Colonic mucosa (tissue), 4 donors: ENCODE results near the gene SLC12A3. TPM values are rescaled to one million over a fixed set of nuclear protein-coding genes. Genes with fewer than 3 reads are reported as not detected.

Experiments
- DNase-seq: peaks from one replicate; pipeline ENCODE4 v3.0.0-alpha.2; 2020
- H3K27ac ChIP-seq: fragments of 200-600 bp; one replicate; pipeline ENCODE4 v1.8.0; 2021
- H3K27me3 ChIP-seq: fragments of 200-600 bp; one replicate; pipeline ENCODE4 v1.8.0; 2021
- H3K36me3 ChIP-seq: fragments of 200-600 bp; one replicate; pipeline ENCODE4 v1.8.0; 2021
- H3K4me1 ChIP-seq: fragments of 200-600 bp; one replicate; pipeline ENCODE4 v1.8.0; 2021; ENCODE audit warnings: mild to moderate bottlenecking
- H3K4me3 ChIP-seq: fragments of 200-600 bp; one replicate; pipeline ENCODE4 v1.8.0; 2021
- H3K9ac ChIP-seq, 2 donors: one replicate each; pipeline ENCODE4 v1.7.0; 2013; ENCODE audit warnings: control low read depth in 2 of 2, low read depth in 2 of 2, low read length in 2 of 2
- H3K9me3 ChIP-seq: fragments of 200-600 bp; one replicate; pipeline ENCODE4 v1.8.0; 2021
- intact Hi-C: fragments of 100-400 bp; cut with DNase I; formaldehyde crosslinking; loops from one replicate; pipeline ENCODE4 v1.14.1; 2022
- total RNA-seq, 2 donors: library from RNA; stranded (reverse); fragmentation: NEBNext Ultra II Directional in 1 of 2; extraction: Animal tissue kit (Norgen Biotek cat#: 25700) in 1 of 2; gene quantifications; one replicate each; pipeline ENCODE4 v1.2.1, GENCODE V29; 2021
- TF ChIP-seq, protein P1 (sequence below): fragments of 200-600 bp; IDR thresholded peaks from one replicate; pipeline ENCODE4 v1.8.0; 2022; ENCODE audit warnings: antibody characterized with exemption, mild to moderate bottlenecking
- donor health status: healthy.
- donor health status: DM: no; HTN: no; CAD: no.
- donor health status: DM: no; HTN: no; CAD: no.

SLC12A3 gene
- total RNA-seq, 2 donors from 2014 or later = not detected

DNA sequence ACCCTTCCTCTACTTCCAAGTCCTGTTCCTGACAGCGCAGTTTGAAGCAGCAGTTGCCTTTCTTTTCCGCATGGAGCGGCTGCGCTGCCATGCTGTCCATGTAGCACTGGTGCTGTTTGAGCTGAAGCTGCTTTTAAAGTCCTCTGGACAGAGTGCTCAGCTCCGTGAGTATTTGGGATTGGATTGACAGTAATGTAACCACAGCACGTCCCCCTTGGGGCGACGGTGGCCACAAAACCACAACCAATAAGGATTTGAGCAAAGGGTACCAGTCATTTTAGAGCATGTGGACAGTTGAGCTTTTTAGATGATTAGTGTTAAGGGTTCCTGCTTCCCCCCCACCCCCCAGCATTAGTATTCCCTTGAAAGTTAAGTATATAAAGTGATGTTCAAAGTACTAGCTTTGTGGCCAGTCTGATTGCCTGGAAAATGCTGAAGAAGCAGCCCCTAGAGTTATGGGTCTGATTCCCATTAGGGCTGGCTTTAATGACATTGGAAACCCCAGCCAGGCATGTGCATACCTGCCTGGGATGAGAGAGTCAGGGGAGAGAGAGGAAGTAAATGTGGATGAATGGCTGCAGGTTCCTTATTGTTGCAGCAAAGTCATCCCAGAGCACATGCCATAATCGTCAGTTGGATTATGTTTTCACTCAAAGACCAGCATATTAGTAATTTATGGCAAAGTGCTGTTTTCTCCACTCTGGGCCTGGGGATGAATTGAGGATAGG, 31.6 kb upstream of the SLC12A3 start:
- Histone ChIP-seq H3K27me3 (no peaks in the 10 kb centered on the region), H3K4me1 (no peaks in the 10 kb centered on the region), H3K27ac (no peak overlapping the region), H3K9ac (no peak overlapping the region), H3K9me3 (no peaks in the 10 kb centered on the region), H3K4me3 (no peak overlapping the region), H3K36me3 (no peaks in the 10 kb centered on the region)
- intact Hi-C loops = no loop called here
- TF ChIP-seq, protein P1, sequence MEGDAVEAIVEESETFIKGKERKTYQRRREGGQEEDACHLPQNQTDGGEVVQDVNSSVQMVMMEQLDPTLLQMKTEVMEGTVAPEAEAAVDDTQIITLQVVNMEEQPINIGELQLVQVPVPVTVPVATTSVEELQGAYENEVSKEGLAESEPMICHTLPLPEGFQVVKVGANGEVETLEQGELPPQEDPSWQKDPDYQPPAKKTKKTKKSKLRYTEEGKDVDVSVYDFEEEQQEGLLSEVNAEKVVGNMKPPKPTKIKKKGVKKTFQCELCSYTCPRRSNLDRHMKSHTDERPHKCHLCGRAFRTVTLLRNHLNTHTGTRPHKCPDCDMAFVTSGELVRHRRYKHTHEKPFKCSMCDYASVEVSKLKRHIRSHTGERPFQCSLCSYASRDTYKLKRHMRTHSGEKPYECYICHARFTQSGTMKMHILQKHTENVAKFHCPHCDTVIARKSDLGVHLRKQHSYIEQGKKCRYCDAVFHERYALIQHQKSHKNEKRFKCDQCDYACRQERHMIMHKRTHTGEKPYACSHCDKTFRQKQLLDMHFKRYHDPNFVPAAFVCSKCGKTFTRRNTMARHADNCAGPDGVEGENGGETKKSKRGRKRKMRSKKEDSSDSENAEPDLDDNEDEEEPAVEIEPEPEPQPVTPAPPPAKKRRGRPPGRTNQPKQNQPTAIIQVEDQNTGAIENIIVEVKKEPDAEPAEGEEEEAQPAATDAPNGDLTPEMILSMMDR = no peak
- DNase-seq = no peak

DNA sequence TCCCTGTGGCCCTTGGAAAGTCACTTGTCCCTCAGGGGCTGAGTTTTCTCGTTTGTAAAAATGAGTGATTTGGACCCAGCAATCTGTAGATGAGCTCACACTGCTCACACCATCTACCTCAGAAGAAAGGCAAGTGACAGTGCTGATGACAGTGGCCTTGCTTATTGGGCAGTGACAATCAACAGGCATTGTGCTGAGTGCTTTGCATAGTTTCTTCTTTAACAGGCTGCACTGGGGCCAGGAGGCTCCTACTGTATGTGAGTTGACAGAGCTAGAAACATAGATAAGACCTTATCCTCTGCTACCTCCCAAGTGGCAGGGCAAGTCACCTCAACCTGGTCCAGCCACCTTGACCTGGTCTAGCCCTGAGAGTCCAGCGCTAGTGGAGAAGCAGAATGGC, 29.7 kb upstream of the SLC12A3 start:
- DNase-seq = no peak
- Histone ChIP-seq H3K36me3 (no peaks in the 10 kb centered on the region), H3K9ac (no peak overlapping the region), H3K27ac (no peak overlapping the region), H3K4me3 (no peak overlapping the region), H3K9me3 (no peaks in the 10 kb centered on the region), H3K27me3 (no peaks in the 10 kb centered on the region), H3K4me1 (no peaks in the 10 kb centered on the region)
- intact Hi-C loops = no loop called here
- TF ChIP-seq, protein P1 = no peak

DNA sequence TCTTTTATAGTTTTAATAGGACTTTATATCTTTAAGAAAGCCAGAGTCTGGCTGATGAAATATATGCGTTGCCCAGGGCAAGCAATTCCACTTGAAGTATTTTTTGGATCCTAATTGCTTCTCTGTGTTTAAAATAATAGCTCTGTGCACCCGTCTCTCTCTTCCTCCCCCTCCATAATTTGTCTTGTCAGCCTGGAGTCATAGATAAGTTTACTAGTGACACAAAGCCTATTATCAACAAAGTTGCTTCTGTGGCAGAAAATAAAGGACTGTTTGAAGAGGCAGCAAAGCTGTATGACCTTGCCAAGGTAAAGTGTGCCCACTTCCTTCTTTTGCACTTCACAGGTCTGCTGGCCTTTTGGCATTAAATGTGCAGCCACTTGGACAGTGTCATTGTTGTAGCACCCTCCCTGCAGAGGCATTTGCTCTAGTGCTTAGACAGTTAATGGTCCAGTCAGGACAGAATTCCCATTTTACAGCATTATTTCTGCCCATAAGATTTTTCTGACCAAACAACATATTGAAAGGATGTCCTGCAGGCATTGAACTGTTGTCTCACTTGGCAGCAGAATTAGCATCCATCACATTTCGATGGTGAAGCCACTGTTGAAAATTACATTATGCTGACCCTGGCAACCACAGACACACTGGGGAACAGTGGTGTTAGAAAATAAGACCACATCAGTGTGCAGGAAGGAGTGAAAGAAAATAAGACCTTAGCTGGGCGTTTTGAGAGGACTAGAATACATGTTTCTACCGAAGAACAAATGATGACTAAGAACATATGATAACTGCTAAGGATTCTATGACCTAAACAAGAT, 28.4 kb upstream of the SLC12A3 start:
- intact Hi-C loops = no loop called here
- DNase-seq = no peak
- Histone ChIP-seq H3K9me3 (no peaks in the 10 kb centered on the region), H3K27ac (no peak overlapping the region), H3K27me3 (no peaks in the 10 kb centered on the region), H3K4me1 (no peaks in the 10 kb centered on the region), H3K36me3 (no peaks in the 10 kb centered on the region), H3K9ac (no peak overlapping the region), H3K4me3 (no peak overlapping the region)
- TF ChIP-seq, protein P1 = no peak

DNA sequence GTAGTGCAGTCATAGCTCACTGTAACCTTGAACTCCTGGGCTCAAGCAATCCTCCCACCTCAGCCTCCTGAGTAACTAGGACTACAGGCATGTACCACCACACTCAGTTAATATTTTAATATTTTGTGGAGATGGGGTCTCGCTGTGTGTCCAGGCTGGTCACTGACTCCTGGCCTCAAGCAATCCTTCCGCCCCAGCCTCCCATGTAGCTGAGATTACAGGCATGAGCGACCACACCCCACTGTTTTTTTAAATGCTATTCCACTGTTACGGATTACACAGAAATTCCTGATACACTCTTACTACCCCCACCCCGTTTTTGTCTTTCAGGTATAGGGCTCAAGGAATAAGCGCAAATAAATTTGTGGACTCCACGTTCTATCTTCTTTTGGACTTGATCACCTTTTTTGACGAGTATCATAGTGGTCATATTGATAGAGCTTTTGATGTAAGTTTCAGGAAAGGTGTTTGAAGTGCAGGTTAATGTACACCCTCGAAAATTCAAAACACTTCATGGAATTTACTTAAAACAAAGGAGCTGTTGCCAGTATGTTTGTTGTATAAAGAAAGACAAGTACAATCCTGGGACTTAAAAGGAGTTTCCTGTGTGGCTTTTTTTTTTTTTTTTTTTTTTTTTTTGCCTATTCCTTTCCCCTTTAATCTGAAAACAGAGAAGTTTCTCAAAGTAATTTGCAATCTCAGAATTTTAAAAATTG, 26.2 kb upstream of the SLC12A3 start:
- Histone ChIP-seq H3K27me3 (no peaks in the 10 kb centered on the region), H3K36me3 (no peaks in the 10 kb centered on the region), H3K9me3 (no peaks in the 10 kb centered on the region), H3K9ac (no peak overlapping the region), H3K4me3 (no peak overlapping the region), H3K4me1 (no peaks in the 10 kb centered on the region), H3K27ac (no peak overlapping the region)
- intact Hi-C loops = no loop called here
- TF ChIP-seq, protein P1 = no peak
- no peak for DNase-seq

DNA sequence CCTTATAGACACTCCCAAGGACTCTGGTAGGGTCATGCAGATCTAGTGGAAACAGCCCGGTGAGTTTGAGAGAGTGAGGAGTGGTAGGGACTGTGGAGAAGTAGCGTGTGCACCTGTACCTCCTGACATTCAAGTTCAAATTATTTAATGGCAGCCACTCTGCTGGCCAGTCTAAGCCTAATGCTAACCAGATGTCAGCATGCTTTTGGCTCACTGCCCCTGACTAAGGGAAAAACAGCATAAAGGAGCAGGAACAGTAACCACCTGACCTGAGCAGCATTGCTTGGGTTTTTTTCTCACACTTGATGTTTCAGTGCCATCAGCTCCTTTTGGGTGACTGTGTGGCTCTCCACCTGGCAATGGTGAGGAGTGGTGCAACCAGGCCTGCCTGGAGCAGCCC, 23.8 kb upstream of the SLC12A3 start:
- Histone ChIP-seq H3K4me1 (no peaks in the 10 kb centered on the region), H3K4me3 (no peak overlapping the region), H3K9me3 (no peaks in the 10 kb centered on the region), H3K27me3 (no peaks in the 10 kb centered on the region), H3K9ac (no peak overlapping the region), H3K36me3 (no peaks in the 10 kb centered on the region), H3K27ac (no peak overlapping the region)
- intact Hi-C loops = no loop called here
- TF ChIP-seq, protein P1 = no peak
- DNase-seq = no peak
